Measurements from ENCODE around the gene CCDC7. TPM values are rescaled to one million over a fixed set of nuclear protein-coding genes. Genes with fewer than 3 reads are reported as not detected.
"Not testable (repeated sequence)": the region's sequence is repeated elsewhere in the genome, so short reads cannot be mapped to it uniquely, and the experiment has no call there.

The CCDC7 gene
- total RNA-seq, 2 experiments from 2014 or later = 9.8 to 12.3 TPM

DNA sequence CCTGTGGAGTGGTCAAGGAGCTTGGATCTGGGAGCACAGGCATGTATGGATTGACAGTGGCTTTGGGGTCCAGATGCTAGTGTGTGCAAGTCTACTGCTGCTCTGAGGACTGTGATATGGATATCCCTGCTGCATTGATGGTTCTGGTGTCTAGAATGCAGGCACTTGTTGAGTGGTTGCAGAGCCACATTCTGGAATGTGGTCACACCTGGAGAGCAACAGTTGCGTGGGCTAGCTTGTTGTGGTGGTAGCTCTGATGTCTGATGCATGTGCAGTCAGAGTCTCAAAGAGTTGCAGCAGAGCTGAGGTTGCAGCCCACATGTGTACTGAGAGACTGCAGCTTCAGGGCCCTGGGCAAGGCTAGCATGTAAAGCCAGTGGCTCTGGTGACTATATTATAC lies 43.2 kb downstream of the CCDC7 start:
- no peak overlapping the region for H3K4me2 ChIP-seq (ENCODE audit: low read length)
- BruUV-seq (replicated peaks) = no TSS peak
- POLR2A ChIA-PET = interaction anchor here (0.6 kb wide), 1 partner anchor 9 kb away, joined by 3 read pairs; no protein-coding TSS in a partner anchor
- intact Hi-C loops (cut with micrococcal nuclease; ENCODE audit: unreplicated experiment) = no loop called here
- no peaks in the 10 kb centered on the region for H3K79me2 ChIP-seq (ENCODE audit: insufficient read depth, low read depth, low read length)
- no peaks in the 10 kb centered on the region for H4K20me1 ChIP-seq (ENCODE audit: insufficient read depth, low read length)
- no peak for DNase-seq (ENCODE audit: low spot score)
- H3K4me1 ChIP-seq (ENCODE audit: insufficient read depth, low read length, poor library complexity, severe bottlenecking) = no peaks in the 10 kb centered on the region
- H3K27ac ChIP-seq (ENCODE audit: low read depth, low read length, poor library complexity, severe bottlenecking) = no peak overlapping the region
- CTCF ChIA-PET (ENCODE audit: unreplicated experiment) = no interaction called here
- no peak for TF ChIP-seq EZH2phosphoT487 (IDR thresholded peaks at IDR 0.05; ENCODE audit: borderline replicate concordance, low read depth, low read length)
- TF ChIP-seq, protein P1, sequence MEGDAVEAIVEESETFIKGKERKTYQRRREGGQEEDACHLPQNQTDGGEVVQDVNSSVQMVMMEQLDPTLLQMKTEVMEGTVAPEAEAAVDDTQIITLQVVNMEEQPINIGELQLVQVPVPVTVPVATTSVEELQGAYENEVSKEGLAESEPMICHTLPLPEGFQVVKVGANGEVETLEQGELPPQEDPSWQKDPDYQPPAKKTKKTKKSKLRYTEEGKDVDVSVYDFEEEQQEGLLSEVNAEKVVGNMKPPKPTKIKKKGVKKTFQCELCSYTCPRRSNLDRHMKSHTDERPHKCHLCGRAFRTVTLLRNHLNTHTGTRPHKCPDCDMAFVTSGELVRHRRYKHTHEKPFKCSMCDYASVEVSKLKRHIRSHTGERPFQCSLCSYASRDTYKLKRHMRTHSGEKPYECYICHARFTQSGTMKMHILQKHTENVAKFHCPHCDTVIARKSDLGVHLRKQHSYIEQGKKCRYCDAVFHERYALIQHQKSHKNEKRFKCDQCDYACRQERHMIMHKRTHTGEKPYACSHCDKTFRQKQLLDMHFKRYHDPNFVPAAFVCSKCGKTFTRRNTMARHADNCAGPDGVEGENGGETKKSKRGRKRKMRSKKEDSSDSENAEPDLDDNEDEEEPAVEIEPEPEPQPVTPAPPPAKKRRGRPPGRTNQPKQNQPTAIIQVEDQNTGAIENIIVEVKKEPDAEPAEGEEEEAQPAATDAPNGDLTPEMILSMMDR (conservative IDR thresholded peaks at IDR 0.05; ENCODE audit: low read length) = no peak
- no peak overlapping the region for H3K4me3 ChIP-seq (ENCODE audit: low read depth, low read length, poor library complexity, severe bottlenecking)
- H3K36me3 ChIP-seq (ENCODE audit: insufficient read depth, low read length) = no peaks in the 10 kb centered on the region
- no peak overlapping the region for H2AFZ ChIP-seq (ENCODE audit: low read length)
- no peaks in the 10 kb centered on the region for H3K9me3 ChIP-seq (ENCODE audit: low read length)
- H3K9me2 ChIP-seq (ENCODE audit: insufficient read depth, low read length) = no peaks in the 10 kb centered on the region

DNA sequence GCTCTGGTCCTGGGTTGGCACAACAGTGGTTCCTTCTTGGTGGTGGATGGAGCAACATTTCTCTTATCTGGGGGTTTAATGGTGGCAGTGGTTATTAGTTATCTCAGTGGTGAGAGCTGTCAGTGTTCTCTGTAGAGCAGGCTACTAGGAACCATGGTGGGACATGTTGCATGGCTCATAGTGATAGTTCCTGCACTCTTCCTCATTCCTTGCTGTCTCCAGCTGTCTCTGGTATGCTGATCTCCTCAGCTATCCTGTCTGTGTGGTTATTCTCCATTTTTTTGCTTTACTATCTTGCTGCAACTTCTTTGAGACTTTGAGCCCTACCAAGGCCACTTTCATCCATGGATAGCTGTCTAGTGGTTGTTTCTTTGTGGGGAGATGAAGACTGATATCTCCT lies 44.0 kb downstream of the CCDC7 start:
- Histone ChIP-seq H3K4me1 (ENCODE audit: insufficient read depth, low read length, poor library complexity, severe bottlenecking) (no peaks in the 10 kb centered on the region), H3K36me3 (ENCODE audit: insufficient read depth, low read length) (no peaks in the 10 kb centered on the region), H3K9me3 (ENCODE audit: low read length) (no peaks in the 10 kb centered on the region), H3K27ac (ENCODE audit: low read depth, low read length, poor library complexity, severe bottlenecking) (no peak overlapping the region), H3K4me3 (ENCODE audit: low read depth, low read length, poor library complexity, severe bottlenecking) (no peak overlapping the region), H2AFZ (ENCODE audit: low read length) (no peak overlapping the region), H3K4me2 (ENCODE audit: low read length) (no peak overlapping the region), H3K79me2 (ENCODE audit: insufficient read depth, low read depth, low read length) (no peaks in the 10 kb centered on the region), H3K9me2 (ENCODE audit: insufficient read depth, low read length) (no peaks in the 10 kb centered on the region), H4K20me1 (ENCODE audit: insufficient read depth, low read length) (no peaks in the 10 kb centered on the region)
- CTCF ChIA-PET (ENCODE audit: unreplicated experiment) = no interaction called here
- intact Hi-C loops (cut with micrococcal nuclease; ENCODE audit: unreplicated experiment) = no loop called here
- TF ChIP-seq EZH2phosphoT487 (IDR thresholded peaks at IDR 0.05; ENCODE audit: borderline replicate concordance, low read depth, low read length) = no peak
- TF ChIP-seq, protein P1 (conservative IDR thresholded peaks at IDR 0.05; ENCODE audit: low read length) = no peak
- no TSS peak for BruUV-seq (replicated peaks)
- POLR2A ChIA-PET = no interaction called here
- no peak for DNase-seq (ENCODE audit: low spot score)

DNA sequence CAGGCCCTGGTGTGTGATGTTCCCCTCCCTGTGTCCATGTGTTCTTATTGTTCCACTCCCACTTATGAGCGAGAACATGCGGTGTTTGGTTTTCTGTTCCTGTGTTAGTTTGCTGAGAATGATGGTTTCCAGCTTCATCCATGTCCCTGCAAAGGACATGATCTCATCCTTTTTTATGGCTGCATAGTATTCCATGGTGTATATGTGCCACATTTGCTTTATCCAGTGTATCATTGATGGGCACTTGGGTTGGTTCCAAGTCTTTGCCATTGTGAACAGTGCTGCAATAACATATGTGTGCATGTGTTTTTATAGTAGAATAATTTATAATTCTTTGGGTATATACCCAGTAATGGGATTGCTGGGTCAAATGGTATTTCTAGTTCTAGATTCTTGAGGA lies 48.6 kb downstream of the CCDC7 start:
- H2AFZ ChIP-seq (ENCODE audit: low read length); H3K27ac ChIP-seq (ENCODE audit: low read depth, low read length, poor library complexity, severe bottlenecking); H3K9me2 ChIP-seq (ENCODE audit: insufficient read depth, low read length); H3K79me2 ChIP-seq (ENCODE audit: insufficient read depth, low read depth, low read length); H3K4me3 ChIP-seq (ENCODE audit: low read depth, low read length, poor library complexity, severe bottlenecking); POLR2A ChIA-PET; DNase-seq (ENCODE audit: low spot score); BruUV-seq (replicated peaks); H3K4me2 ChIP-seq (ENCODE audit: low read length); CTCF ChIA-PET (ENCODE audit: unreplicated experiment); H3K4me1 ChIP-seq (ENCODE audit: insufficient read depth, low read length, poor library complexity, severe bottlenecking); H3K36me3 ChIP-seq (ENCODE audit: insufficient read depth, low read length); H3K9me3 ChIP-seq (ENCODE audit: low read length); intact Hi-C loops (cut with micrococcal nuclease; ENCODE audit: unreplicated experiment); H4K20me1 ChIP-seq (ENCODE audit: insufficient read depth, low read length): not testable (repeated sequence)

DNA sequence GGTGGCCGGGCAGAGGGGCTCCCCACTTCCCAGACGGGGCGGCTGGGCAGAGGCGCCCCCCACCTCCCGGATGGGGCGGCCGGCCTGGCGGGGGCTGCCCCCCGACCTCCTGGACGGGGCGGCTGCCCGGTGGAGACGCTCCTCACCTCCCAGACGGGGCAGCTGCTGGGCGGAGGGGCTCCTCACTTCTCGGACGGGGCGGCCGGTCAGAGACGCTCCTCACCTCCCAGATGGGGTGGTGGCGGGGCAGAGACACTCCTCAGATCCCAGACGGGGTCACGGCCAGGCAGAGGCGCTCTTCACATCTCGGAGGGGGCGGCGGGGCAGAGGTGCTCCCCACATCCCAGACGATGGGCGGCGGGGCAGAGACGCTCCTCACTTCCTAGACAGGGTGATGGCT lies 54.2 kb downstream of the CCDC7 start:
- BruUV-seq (replicated peaks); CTCF ChIA-PET (ENCODE audit: unreplicated experiment): not testable (repeated sequence)

More for the DNA sequence above, 54.2 kb downstream of the CCDC7 start:
- H3K4me1 ChIP-seq (ENCODE audit: insufficient read depth, low read length, poor library complexity, severe bottlenecking); intact Hi-C loops (cut with micrococcal nuclease; ENCODE audit: unreplicated experiment); H3K9me2 ChIP-seq (ENCODE audit: insufficient read depth, low read length); H3K36me3 ChIP-seq (ENCODE audit: insufficient read depth, low read length); H2AFZ ChIP-seq (ENCODE audit: low read length); DNase-seq (ENCODE audit: low spot score); H3K9me3 ChIP-seq (ENCODE audit: low read length); H3K27ac ChIP-seq (ENCODE audit: low read depth, low read length, poor library complexity, severe bottlenecking); H3K4me2 ChIP-seq (ENCODE audit: low read length); H4K20me1 ChIP-seq (ENCODE audit: insufficient read depth, low read length); POLR2A ChIA-PET; H3K79me2 ChIP-seq (ENCODE audit: insufficient read depth, low read depth, low read length); H3K4me3 ChIP-seq (ENCODE audit: low read depth, low read length, poor library complexity, severe bottlenecking): not testable (repeated sequence)
